ENCODE measurements around the gene DYNC1I1. TPM values are rescaled to one million over a fixed set of nuclear protein-coding genes. Genes with fewer than 3 reads are reported as not detected.

DYNC1I1 gene
- total RNA-seq, 1 experiment from 2014 or later = 3.6 TPM

DNA sequence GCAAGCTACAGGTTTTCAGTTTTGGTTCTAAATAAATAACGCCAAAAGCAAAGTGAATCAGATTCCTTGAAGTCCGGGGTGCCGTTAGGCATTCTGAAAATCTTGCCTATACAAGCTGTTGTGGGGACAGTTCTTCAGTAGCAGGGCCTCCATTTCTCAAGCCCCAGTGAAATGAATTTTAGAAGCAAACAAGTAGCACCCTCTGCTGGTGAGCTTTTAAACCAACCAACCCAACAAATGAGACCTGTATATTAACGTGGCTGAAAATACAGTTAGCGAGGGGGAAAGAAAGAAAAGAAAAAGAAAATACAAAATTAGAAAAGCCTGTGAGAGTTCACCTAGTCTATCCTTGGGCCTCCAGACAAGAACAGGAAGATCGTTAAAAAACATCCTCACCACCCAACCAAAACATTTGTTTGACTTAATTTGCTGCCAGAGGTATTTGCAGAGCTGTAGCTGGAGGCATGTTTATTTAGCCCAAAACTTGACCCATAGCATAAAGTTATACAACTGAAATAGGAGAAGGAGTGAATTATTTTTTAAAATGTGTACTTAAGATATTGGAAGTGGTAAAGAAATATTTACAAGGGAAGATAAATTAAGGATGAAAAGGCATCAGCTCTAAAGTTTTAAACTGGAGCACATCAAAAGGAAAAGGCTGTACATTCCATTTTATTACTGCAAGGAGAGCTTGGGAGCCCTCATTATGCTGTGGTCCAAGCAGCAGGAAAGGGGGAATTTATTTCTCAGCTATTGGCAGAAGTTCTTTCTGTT, 98.9 kb downstream of the DYNC1I1 start:
- BruUV-seq (replicated peaks) = no TSS peak
- DNase-seq (ENCODE audit: low spot score) = peak; percentile 78

GRCh38 chr7:95871896-95872295, 99.5 kb downstream of the DYNC1I1 start:
- CTCF ChIA-PET = interaction anchor here (0.6 to 2.2 kb wide), 4 partner anchors 31 to 182 kb away, joined by 4 to 52 read pairs (median 6); no protein-coding TSS in a partner anchor
- TF ChIP-seq EZH2 (IDR thresholded peaks at IDR 0.05; ENCODE audit: borderline replicate concordance, low read depth, low read length, poor library complexity, severe bottlenecking) (no peak), CTCF (conservative IDR thresholded peaks at IDR 0.05; ENCODE audit: low read depth, low read length) (no peak)
- H3K36me3 ChIP-seq (ENCODE audit: insufficient read depth, low read length, poor library complexity, severe bottlenecking) = no peaks in the 10 kb centered on the region
- POLR2A ChIA-PET (ENCODE audit: low non-redundant PET) = no interaction called here
- no TSS peak for BruUV-seq (replicated peaks)
- no peak for DNase-seq (ENCODE audit: low spot score)
- no peaks in the 10 kb centered on the region for H3K4me1 ChIP-seq (ENCODE audit: insufficient read depth, low read length, poor library complexity, severe bottlenecking)
- intact Hi-C loops (cut with micrococcal nuclease; ENCODE audit: unreplicated experiment) = loop anchor here (1.0 to 10.0 kb wide), 2 partner anchors 149 to 347 kb away; no protein-coding TSS in a partner anchor
- H3K9me3 ChIP-seq (ENCODE audit: low read depth, low read length, poor library complexity, severe bottlenecking) = no peaks in the 10 kb centered on the region
- H3K27ac ChIP-seq (ENCODE audit: low read depth, low read length, poor library complexity, severe bottlenecking) = no peak overlapping the region
- no peak overlapping the region for H3K4me3 ChIP-seq (ENCODE audit: low read depth, low read length, poor library complexity, severe bottlenecking)
- H3K27me3 ChIP-seq (replicated peaks; ENCODE audit: insufficient read depth, low read depth, low read length, poor library complexity) = no peaks in the 10 kb centered on the region

More for the DNA sequence above, 98.9 kb downstream of the DYNC1I1 start:
- Histone ChIP-seq H3K27me3 (replicated peaks; ENCODE audit: insufficient read depth, low read depth, low read length, poor library complexity) (no peaks in the 10 kb centered on the region), H3K36me3 (ENCODE audit: insufficient read depth, low read length, poor library complexity, severe bottlenecking) (no peaks in the 10 kb centered on the region), H3K27ac (ENCODE audit: low read depth, low read length, poor library complexity, severe bottlenecking) (no peak overlapping the region), H3K4me3 (ENCODE audit: low read depth, low read length, poor library complexity, severe bottlenecking) (no peak overlapping the region), H3K9me3 (ENCODE audit: low read depth, low read length, poor library complexity, severe bottlenecking) (no peaks in the 10 kb centered on the region), H3K4me1 (ENCODE audit: insufficient read depth, low read length, poor library complexity, severe bottlenecking) (no peaks in the 10 kb centered on the region)
- intact Hi-C loops (cut with micrococcal nuclease; ENCODE audit: unreplicated experiment) = loop anchor here (1.0 to 10.0 kb wide), 2 partner anchors 148 to 346 kb away; no protein-coding TSS in a partner anchor
- TF ChIP-seq EZH2 (IDR thresholded peaks at IDR 0.05; ENCODE audit: borderline replicate concordance, low read depth, low read length, poor library complexity, severe bottlenecking) (no peak), CTCF (conservative IDR thresholded peaks at IDR 0.05; ENCODE audit: low read depth, low read length) (peak; percentile 83)
- POLR2A ChIA-PET (ENCODE audit: low non-redundant PET) = no interaction called here
- CTCF ChIA-PET = interaction anchor here (0.6 to 2.2 kb wide), 7 partner anchors 30 to 532 kb away, joined by 3 to 52 read pairs (median 5); no protein-coding TSS in a partner anchor

GRCh38 chr7:95874129-95874528, 101.8 kb downstream of the DYNC1I1 start:
- CTCF ChIA-PET = interaction anchor here (1.0 kb wide), 1 partner anchor 151 kb away, joined by 4 read pairs; no protein-coding TSS in a partner anchor
- TF ChIP-seq EZH2 (IDR thresholded peaks at IDR 0.05; ENCODE audit: borderline replicate concordance, low read depth, low read length, poor library complexity, severe bottlenecking) = no peak
- TF ChIP-seq CTCF (conservative IDR thresholded peaks at IDR 0.05; ENCODE audit: low read depth, low read length) = no peak
- H3K36me3 ChIP-seq (ENCODE audit: insufficient read depth, low read length, poor library complexity, severe bottlenecking) = no peaks in the 10 kb centered on the region
- H3K27me3 ChIP-seq (replicated peaks; ENCODE audit: insufficient read depth, low read depth, low read length, poor library complexity) = no peaks in the 10 kb centered on the region
- intact Hi-C loops (cut with micrococcal nuclease; ENCODE audit: unreplicated experiment) = loop anchor here (10.0 kb wide), 1 partner anchor 349 kb away; no protein-coding TSS in a partner anchor
- no peaks in the 10 kb centered on the region for H3K4me1 ChIP-seq (ENCODE audit: insufficient read depth, low read length, poor library complexity, severe bottlenecking)
- H3K9me3 ChIP-seq (ENCODE audit: low read depth, low read length, poor library complexity, severe bottlenecking) = no peaks in the 10 kb centered on the region
- no TSS peak for BruUV-seq (replicated peaks)
- POLR2A ChIA-PET (ENCODE audit: low non-redundant PET) = no interaction called here
- H3K27ac ChIP-seq (ENCODE audit: low read depth, low read length, poor library complexity, severe bottlenecking) = no peak overlapping the region
- no peak overlapping the region for H3K4me3 ChIP-seq (ENCODE audit: low read depth, low read length, poor library complexity, severe bottlenecking)
- no peak for DNase-seq (ENCODE audit: low spot score)

Data from A673 (cell line).